ENCODE measurements around the gene TECRL.

Gene TECRL

GRCh38 chr4:64409300-64409699 is at the start of gene TECRL:
Gene TECRL (minus strand): TSS chr4:64409450. CDS start chr4:64409351, 99 bp downstream.
- in situ Hi-C loops (cut with HindIII; ENCODE audit: low pct_ligation_motif_present, low pct_unique_long_range_greater_than_20kb, low sequenced_read_pairs) = no loop called here
- DNase-seq = no peak

- no peak for DNase-seq
- in situ Hi-C loops (cut with HindIII; ENCODE audit: low pct_ligation_motif_present, low pct_unique_long_range_greater_than_20kb, low sequenced_read_pairs) = no loop called here
Measured at GRCh38 chr4:64432674-64433073, 23.4 kb upstream of the TECRL start.

GRCh38 chr4:64430933-64431332 is 21.7 kb upstream of the TECRL start:
- in situ Hi-C loops (cut with HindIII; ENCODE audit: low pct_ligation_motif_present, low pct_unique_long_range_greater_than_20kb, low sequenced_read_pairs) = no loop called here
- DNase-seq = no peak

GRCh38 chr4:64417974-64418373 is 8.7 kb upstream of the TECRL start:
- in situ Hi-C loops (cut with HindIII; ENCODE audit: low pct_ligation_motif_present, low pct_unique_long_range_greater_than_20kb, low sequenced_read_pairs) = no loop called here

GRCh38 chr4:64407000-64407399 is 2.2 kb downstream of the TECRL start:
- in situ Hi-C loops (cut with HindIII; ENCODE audit: low pct_ligation_motif_present, low pct_unique_long_range_greater_than_20kb, low sequenced_read_pairs) = no loop called here

More at GRCh38 chr4:64417974-64418373, 8.7 kb upstream of the TECRL start:
- no peak for DNase-seq

GRCh38 chr4:64405761-64406160 is 3.5 kb downstream of the TECRL start:
- DNase-seq = no peak
- in situ Hi-C loops (cut with HindIII; ENCODE audit: low pct_ligation_motif_present, low pct_unique_long_range_greater_than_20kb, low sequenced_read_pairs) = no loop called here

More at GRCh38 chr4:64407000-64407399, 2.2 kb downstream of the TECRL start:
- DNase-seq = no peak

GRCh38 chr4:64402684-64403083 is 6.6 kb downstream of the TECRL start:
- in situ Hi-C loops (cut with HindIII; ENCODE audit: low pct_ligation_motif_present, low pct_unique_long_range_greater_than_20kb, low sequenced_read_pairs) = no loop called here
- DNase-seq = no peak

- DNase-seq = no peak
- in situ Hi-C loops (cut with HindIII; ENCODE audit: low pct_ligation_motif_present, low pct_unique_long_range_greater_than_20kb, low sequenced_read_pairs) = no loop called here
Measured at GRCh38 chr4:64399313-64400109, 9.7 kb downstream of the TECRL start.

GRCh38 chr4:64394469-64394868 is 14.8 kb downstream of the TECRL start:
- DNase-seq = no peak
- in situ Hi-C loops (cut with HindIII; ENCODE audit: low pct_ligation_motif_present, low pct_unique_long_range_greater_than_20kb, low sequenced_read_pairs) = no loop called here

- in situ Hi-C loops (cut with HindIII; ENCODE audit: low pct_ligation_motif_present, low pct_unique_long_range_greater_than_20kb, low sequenced_read_pairs) = no loop called here
- DNase-seq = no peak
Measured at GRCh38 chr4:64388252-64388651, 21.0 kb downstream of the TECRL start.

- in situ Hi-C loops (cut with HindIII; ENCODE audit: low pct_ligation_motif_present, low pct_unique_long_range_greater_than_20kb, low sequenced_read_pairs) = no loop called here
- DNase-seq = no peak
Measured at GRCh38 chr4:64385220-64385619, 24.0 kb downstream of the TECRL start.

- in situ Hi-C loops (cut with HindIII; ENCODE audit: low pct_ligation_motif_present, low pct_unique_long_range_greater_than_20kb, low sequenced_read_pairs) = no loop called here
- no peak for DNase-seq
Measured at GRCh38 chr4:64384237-64385203, 24.7 kb downstream of the TECRL start.

- in situ Hi-C loops (cut with HindIII; ENCODE audit: low pct_ligation_motif_present, low pct_unique_long_range_greater_than_20kb, low sequenced_read_pairs) = no loop called here
- DNase-seq = no peak
Measured at GRCh38 chr4:64368741-64369140, 40.5 kb downstream of the TECRL start.

- in situ Hi-C loops (cut with HindIII; ENCODE audit: low pct_ligation_motif_present, low pct_unique_long_range_greater_than_20kb, low sequenced_read_pairs) = no loop called here
- no peak for DNase-seq
Measured at GRCh38 chr4:64361399-64361740, 47.9 kb downstream of the TECRL start.

GRCh38 chr4:64360664-64361398 is 48.4 kb downstream of the TECRL start:
- no peak for DNase-seq
- in situ Hi-C loops (cut with HindIII; ENCODE audit: low pct_ligation_motif_present, low pct_unique_long_range_greater_than_20kb, low sequenced_read_pairs) = no loop called here

GRCh38 chr4:64359489-64359888 is 49.8 kb downstream of the TECRL start:
- no peak for DNase-seq
- in situ Hi-C loops (cut with HindIII; ENCODE audit: low pct_ligation_motif_present, low pct_unique_long_range_greater_than_20kb, low sequenced_read_pairs) = no loop called here

GRCh38 chr4:64353904-64354303 is 55.3 kb downstream of the TECRL start:
- in situ Hi-C loops (cut with HindIII; ENCODE audit: low pct_ligation_motif_present, low pct_unique_long_range_greater_than_20kb, low sequenced_read_pairs) = no loop called here
- DNase-seq = no peak

GRCh38 chr4:64341711-64342110 is 67.5 kb downstream of the TECRL start:
- DNase-seq = no peak

More at GRCh38 chr4:64341711-64342110, 67.5 kb downstream of the TECRL start:
- in situ Hi-C loops (cut with HindIII; ENCODE audit: low pct_ligation_motif_present, low pct_unique_long_range_greater_than_20kb, low sequenced_read_pairs) = no loop called here

Data from ACHN (cell line).